GM18498 (cell line): ENCODE data around the gene MSANTD2.
A peak's percentile ranks its signal among the peaks of the same experiment; 100 is the strongest.
"Not testable (repeated sequence)": the region's sequence is repeated elsewhere in the genome, so short reads cannot be mapped to it uniquely, and the experiment has no call there.

Source experiments
- ATAC-seq: cut with Tn5 transposase; IDR thresholded peaks from one replicate; pipeline ENCODE4 v1.9.1; 2021; ENCODE audit warnings: mild to moderate bottlenecking, moderate library complexity; ENCODE audit not compliant: unreplicated experiment

The MSANTD2 gene

DNA sequence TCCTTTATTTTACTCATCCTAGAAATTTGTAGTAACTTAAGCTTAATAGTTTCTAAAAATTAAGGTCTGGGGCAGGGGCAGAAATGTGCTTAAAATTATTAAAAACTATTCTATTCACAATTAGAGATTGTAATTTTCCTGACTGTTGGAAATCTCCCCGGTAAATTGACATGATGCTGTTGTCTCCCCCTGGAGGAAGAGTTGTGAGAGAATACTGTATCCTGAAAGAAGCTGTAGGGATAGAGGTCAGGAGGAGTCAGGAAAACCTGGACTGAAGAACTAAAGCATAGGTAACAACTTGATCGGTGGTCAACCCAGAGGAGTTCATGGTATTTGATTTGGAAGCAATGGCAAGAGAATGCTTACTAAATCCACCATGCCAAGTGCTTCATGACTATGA is 21.9 kb downstream of the MSANTD2 start:
- ATAC-seq, result no peak

DNA sequence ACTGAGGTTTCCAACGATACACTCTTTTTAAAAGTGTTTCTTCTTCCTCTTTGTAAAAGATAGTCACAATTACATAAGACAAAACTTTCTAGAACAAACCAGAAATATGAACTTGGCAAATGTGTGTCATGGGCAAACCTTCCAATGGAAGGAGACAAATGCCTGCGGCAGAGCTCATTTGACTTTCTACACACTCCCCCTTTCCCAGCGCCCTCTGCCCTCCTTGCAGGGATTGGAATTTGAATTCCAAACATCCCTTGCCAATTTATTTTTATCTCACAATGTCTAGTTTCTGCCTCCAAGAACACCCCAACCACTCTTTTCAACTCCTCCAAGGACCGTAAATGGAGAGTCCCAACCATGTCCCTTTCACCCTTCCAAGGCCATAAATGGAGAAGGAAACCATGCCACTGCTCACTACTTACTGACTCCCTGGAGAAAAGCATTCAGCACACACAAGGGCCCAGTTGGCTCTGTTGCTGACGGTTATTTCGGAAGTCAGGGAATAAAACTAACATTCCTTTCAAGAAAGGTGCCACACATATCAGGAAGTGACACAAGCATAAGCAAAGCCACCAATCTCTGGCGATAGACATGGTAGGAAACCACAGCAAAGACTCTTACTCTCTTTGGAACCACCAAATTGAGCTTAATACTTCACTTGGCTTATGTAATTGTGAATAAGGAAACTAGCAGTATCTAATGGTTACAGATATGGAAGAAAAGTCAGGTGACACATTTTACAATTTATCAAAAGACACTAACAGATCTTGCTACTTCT is 23.2 kb downstream of the MSANTD2 start:
- no peak for ATAC-seq

DNA sequence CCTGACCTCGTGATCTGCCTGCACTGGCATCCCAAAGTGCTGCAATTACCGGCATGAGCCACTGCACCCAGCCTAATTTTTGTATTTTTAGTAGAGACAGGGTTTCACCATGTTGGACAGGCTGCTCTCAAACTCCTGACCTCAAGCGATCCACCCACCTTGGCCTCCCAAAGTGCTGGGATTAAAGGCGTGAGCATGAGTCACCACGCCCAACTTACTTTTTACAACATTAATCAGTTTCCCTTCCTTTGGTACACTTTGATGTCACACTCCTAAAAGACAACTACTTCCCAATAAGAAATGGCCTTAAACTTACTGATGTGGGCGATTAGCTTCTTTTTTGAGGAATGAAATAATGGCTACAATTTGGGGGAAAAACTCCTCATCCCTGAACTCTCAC is 29.2 kb downstream of the MSANTD2 start:
- not testable (repeated sequence) for ATAC-seq

DNA sequence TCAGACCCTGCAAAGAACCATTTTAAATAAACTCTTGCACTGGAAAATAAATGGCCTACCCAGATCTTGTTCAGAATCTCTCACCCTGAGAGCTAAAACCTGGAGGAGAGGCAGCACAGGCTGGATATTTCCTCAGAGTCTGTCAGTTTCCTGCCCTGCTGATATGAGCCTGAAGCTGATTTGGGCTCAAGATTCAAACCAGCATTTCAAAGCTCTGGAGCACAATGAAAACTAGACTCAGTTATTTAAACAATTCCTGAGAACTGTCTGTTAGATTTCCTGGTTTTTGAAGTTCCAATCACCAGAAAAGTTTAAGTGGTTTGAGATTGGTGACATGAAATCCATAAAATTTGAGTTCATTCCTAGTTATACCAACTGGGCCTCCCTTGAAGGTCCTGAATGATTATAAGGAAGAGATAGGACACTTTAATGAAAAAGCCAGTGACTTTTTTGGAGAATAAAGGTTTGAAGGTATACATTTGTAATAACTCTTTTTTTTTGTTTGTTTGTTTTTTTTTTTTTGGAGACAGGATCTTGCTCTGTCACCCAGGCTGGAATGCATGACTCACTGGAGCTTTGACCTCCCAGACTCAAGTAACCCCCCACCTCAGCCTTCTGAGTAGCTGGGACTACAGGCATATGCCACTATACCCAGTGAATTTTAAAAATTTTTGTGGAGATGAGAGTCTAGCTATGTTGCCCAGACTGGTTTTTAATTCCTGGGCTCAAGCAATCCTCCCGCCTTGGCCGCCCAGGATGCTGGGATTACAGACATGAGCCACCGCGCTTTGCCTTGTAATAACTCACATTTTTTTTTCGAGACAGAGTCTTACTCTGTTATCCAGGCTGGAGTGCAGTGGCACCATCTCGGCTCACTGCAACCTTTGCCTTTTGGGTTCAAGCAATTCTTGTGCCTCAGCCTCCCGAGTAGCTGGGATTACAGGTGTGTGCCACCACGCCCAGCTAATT is 30.1 kb downstream of the MSANTD2 start:
- ATAC-seq, result no peak

DNA sequence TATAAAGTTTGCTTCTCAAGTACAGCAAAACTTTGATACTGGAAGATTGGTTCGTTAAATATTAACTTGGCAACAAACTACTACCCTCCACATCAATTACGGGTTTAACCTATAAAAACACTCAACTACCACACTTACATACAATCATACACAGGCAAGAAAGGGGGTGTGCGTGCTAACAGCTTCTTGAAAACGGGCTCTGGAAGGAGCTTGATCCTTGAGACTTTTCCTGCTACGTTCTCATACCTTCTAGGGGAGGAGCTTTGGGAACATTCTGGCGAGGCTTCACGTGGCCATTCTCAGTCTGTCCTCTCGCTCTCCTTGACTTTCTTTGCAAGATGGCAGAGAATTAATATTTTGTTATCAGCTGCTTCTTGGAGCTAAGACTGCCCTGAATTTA is 31.3 kb downstream of the MSANTD2 start:
- ATAC-seq, result no peak

DNA sequence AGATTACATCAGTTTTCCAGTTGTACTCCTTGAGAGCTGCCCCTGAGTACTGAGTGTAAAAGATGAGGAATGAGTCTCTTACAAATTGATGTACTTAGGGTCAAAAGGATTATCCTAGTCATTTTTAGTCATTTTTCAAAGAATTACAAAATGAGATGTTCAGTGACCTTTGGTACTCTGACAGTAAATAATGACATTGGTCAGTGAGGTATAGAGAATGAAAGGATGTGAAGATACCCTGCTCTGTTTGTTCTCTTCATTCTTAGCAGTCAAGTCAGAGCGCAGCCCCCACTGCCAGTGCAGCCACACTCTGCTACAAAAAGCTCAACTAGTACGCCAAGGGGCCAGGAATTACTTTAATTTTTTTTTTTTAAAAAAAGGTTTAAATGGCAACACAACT is 34.0 kb downstream of the MSANTD2 start:
- no peak for ATAC-seq

DNA sequence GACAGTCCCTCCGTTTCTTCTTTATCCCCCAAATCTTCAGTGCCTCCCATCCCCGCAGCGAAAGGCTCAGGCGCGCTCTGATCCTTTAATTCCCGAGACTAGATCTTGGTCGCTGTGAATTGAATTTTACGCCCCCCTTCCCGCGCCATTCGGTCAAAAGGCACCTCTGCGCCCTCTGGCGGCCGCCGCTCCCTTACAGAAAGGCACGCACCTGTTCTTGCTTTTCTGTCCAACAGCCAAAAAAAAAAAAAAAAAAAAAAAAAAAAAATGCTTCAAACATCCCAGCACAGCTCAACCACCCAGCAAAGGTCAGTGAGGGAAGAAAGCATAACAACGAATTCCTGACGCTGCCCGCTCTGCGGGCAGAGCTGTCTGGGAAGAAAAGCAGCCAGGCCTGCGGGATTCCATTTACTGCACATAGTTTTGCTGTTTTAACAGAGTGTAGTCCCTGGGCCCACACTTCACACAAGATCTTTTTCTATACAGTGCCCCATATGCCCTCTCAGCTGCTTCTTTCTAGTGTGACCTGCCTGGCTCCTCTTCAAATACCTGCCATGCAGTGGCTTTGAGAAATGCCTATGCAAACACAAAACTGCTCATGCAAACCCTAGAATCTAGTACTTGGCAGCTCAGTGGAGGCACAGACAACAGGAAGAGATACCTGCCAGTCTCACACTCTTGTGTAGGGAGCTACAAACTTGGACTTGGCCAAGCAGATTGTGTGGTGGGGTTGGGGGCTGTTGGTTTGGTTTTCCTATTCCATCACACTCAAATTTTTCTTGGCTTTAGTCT is 36.9 kb downstream of the MSANTD2 start:
- ATAC-seq, result no peak

DNA sequence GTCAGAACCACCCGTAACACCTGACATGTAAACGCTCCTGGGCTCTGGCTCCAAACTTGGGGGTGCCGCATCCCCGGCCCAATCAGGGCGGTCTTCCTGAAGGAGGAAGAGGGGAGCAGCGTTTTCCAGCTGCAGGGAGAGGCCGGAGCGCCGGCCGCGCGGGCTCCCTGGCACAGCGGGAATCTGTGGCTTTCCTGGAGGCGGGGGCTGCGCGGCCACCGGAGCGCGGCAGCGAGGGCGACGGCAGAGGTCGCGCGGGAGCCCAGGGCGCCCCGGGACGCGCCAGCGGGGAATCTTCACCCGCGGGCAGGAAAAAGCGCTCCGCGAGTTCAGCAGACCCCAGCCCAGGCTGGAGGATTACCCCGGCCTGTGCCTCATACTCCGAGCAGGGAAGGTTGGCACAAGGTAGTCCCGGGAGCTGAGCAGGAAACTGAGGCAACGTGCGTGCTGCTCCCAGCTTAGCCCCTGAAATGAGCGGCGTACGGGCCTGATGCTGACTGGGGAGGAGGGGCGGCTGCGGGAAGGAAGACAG is 37.5 kb downstream of the MSANTD2 start:
- peak; percentile 8 for ATAC-seq

DNA sequence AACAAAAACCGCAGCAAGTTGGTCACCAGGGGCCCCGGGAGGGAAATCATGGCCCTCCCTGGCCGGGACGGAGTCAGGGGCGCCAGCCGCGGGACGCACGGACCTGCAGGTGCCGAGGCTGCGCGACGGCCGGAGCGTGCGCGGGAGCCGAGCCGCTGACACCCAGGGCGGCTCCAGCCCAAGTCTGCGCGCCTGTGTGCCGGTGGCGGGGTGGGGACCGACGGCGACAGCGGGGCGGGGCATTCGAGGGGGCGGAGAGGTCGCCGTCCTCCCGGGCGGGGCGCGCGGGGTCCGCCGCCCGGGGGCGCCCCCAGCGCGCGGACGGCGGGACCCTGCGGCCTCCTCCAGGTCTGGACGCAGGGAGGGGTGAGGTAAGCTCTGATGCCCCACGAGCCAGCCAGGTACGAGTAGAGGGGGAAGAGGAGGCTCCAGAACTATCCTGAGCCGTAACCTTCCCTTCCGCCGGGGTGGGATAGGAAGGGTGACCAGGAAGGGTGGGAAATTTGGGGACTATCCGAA is 38.0 kb downstream of the MSANTD2 start, which contains the start of gene ESAM:
Gene ESAM (minus strand): TSS at position 186 of the 519 bp plus-strand sequence. CDS start 136 bp downstream, at position 50.
- ATAC-seq, result peak; percentile 64

DNA sequence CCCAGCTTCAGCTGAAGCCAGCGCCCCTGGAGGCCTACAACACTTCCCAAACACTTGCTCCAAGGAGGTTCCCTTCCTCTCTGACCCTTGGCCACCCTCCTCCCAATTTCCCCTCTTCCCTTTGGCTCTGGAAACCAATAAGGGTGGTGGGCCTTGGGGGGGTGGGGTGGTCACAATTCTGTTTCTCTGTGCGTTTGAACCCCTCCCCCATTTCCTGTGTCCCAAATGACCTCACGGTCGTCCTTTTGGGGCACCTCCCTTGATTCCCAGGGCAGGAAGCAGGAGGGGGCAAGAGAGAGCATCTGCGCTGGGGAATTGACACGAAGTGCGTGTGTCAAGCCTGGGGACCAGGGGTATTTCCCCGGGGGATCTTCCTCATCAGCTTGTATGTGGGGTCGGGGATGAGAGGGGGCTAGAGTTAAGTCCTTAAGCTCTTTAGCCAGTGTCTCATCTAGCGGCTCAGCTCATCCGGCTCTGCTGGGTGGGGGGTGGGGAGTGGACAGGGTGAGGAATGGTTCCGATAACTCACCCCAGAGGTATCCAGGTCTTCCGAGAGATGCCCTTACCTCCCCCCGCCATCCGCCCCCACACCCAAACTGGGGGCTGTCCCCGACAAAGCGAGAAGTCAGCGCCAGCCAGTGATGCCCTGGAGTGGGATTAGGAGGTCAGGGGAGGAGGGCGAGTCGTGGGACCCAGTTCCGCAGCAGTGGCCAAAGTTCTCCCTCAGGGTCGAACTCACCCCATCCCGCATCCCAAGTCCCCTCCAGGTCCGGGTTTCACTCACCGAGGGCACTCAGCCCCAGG is 38.7 kb downstream of the MSANTD2 start:
- no peak for ATAC-seq

DNA sequence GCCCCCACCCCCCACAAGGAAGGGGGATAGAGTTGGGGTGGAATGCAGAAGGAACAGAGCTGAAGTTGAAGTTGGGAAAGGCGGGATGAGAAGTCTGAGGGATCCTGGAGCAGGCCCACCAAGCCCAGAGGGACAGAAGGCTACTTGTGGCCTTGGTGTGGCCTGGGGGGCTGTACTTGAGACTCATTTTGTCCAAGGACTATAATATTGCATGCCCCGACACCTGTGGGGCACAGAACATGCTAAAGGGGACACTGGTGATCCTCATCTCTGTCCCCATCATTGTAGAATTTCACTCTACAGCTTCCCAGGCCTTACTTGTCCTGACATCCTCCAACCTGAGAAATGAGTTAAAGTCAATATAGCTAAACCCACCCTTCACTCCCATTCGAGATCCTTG is 39.4 kb downstream of the MSANTD2 start:
- no peak for ATAC-seq

DNA sequence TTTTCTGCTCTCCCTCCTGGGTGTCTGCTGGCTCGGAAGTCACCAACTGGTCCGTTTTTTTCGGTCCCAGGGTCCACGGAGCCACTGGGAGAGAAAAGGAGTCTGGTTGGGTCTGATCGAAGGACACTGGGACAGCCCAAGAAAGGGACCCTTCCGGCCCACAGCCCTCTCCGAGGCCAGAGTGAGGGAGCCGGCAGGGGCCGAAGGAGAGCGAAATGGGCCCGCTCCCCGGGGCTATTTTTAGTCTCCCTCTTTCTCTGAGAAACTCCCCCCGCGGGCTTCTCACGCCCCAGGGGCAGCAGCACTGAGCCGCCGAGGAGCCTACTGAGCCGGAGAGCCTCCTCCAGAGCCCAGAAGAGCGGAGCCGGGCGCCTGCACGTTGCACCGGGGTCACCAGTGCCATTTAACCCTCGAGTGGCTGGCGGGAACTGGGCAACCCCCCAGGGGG is 40.0 kb downstream of the MSANTD2 start:
- peak; percentile 32 for ATAC-seq

DNA sequence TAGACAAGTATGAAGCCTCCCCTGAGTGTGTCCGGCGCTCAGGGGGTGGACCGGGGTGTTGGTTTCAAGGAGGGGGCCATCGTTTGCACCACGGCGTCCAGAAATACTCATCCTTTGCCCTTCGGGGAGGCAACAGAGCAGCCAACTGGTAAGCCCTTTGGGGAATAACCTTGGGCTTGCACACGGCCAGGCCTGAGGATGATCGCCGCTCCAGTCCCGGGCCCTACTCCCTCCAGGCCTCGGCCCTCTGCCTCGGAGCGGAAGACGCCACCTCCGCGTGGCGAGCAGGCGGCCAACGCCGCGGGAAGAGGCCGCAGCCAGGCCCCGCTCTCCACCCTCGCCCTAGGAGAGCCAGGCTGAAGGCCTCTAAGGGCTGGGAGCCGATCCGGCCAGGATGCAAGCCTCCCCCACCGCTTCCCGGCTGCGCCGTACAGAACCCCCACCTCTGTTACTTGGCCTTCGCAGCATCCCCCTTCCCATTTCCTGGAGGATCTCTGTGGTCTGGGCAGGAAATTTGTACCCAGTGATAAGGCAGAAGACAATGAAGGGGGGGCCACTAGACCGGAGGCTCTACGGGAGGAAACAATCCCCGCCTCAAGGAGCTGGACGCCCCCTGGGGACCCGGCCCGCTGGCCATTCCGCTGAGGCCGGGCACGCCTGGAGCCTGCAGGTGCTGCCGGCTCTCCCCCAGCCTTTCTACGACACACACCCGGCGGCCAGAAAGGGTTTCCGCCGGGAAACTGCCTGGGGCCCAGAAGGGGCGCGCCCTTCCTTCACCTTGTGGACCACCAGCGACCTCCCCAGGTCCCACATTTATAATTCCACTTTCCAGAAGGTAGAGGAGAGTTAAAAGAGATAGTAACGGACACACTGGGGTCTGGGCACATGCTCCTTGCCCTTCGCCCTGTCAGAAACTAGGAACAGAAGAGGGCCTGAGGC is 40.7 kb downstream of the MSANTD2 start:
- ATAC-seq, result no peak

DNA sequence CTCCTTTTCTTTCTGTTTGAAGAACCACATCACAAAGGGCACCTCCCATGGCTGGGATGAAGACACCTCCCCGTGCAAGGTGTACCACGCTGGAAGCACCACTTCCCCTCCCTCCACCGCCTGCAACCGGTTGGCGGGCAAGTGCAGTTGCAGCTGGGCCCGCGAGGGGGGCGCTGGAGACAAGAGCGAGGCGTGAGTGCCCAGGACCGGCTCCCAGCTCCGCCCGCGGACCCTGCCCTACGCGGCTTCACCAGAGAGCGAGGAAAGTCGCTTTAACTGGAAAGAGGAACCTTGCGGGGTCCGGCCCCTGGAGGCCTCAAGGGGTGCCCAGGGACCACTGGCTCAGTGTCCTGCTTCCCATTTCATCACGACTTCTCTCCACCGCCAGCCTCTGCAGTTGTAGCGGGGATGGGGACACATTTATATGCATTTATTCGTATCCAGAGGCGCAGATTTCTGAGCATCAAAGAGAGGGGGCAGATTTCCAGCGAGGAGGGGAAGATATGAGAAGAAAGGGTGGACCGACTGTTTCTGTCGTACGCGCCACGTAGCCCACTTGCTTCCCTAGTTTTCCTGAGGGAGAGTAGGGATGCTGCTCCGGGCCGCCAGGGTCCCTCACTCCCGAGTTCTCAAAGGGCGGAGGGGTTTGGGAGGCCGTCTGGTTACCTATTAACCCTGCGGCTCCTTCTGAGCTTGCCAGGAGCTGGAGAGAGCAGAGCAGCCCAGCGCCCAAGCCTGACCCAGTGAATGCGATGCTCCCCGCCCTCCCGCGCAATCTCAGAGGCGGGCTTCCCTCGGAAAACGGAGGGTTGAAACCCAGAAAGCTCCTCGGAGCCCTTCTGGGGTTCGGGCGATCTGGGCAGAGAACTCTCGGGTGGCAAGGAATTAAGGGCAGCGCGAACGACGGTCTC is 41.6 kb downstream of the MSANTD2 start:
- ATAC-seq, result peak; percentile 62

DNA sequence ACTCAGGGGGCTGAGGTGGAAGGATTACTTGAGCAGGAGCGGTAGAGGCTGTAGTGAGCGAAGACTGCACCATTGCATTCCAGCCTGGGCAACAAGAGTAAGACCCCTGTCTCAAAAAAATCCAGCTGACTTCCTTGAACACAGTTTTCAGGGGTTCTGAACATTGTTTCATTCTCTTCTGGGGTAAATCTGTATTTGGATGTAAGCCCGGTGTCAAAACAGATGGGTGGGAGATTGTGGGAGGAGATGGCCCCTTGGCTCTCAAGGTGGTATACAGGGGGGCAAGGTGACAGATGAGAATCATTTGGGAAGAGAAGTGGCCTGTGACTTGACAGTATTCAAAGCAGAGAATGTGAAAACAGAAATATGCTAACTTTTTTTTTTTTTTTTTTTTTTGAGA is 42.9 kb downstream of the MSANTD2 start:
- no peak for ATAC-seq

DNA sequence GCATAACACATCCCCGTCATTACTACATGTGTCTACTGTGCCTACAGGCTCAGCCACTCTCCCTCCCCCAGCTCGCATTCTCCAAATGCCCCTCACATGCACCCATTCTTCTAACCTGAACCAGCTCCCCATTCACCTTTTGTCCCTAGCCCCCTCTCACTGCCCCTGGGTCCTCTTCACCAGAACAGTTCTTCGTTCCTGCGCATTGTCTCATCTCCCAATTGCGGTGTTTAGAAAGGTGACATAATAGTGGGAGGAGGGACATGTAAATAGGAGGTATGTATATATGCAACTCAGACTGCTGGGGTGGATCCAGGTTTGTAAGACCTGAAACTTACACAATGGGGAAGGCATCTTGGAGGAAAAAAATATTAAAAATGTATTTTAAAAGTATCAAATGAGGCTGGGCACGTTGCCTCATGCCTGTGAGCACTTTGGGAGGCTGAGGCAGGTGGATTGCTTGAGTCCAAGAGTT is 43.4 kb downstream of the MSANTD2 start:
- no peak for ATAC-seq

DNA sequence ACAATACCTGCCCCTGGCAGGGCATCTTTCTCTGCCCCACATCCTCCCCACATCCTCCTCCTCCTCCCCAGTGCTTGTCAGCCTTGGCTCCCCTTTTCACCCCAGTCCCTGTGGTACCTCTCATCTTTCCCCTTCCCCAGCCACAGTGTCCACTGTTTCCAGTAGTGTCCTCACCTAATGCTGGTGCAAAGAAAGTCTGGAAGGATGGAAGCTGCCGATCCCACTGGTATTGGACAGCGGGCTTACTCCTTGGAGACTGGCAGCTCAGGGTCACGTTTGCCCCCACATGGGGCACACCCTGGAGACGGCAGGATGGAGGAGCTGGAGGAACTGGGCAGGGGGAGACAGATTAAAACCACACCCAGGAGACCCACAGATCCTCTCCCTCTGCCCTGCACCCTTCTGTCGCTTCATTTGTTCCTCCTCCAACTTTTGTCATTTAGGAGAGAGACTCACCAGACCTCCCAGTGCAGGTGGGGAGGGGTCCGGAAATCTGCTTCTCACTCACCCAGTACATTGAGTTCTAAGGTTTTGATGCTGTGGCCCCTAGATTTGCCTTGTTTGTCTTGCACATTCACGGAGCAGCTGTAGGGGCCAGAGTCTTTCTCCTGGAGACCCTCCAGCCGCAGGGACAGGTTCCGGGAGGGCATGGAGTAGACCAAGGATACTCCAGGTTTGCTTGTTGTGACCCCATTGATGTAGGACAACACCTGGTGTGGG is 44.0 kb downstream of the MSANTD2 start:
- ATAC-seq, result no peak
